ENCODE results near the gene RUNDC3A.

The RUNDC3A gene

GRCh38 chr17:44322236-44322895 lies 14.0 kb downstream of the RUNDC3A start:
- CTCF ChIA-PET, result interaction anchor here (0.9 to 4.0 kb wide), 2 partner anchors 101 to 112 kb away, joined by 3 to 23 read pairs; no protein-coding TSS in a partner anchor
- POLR2A ChIA-PET, result no interaction called here
- TF ChIP-seq CTCF (IDR thresholded peaks at IDR 0.05; ENCODE audit: control extremely low read depth, extremely low read depth, low read depth, missing control alignments), result no peak
- no peak for DNase-seq (ENCODE audit: extremely low spot score)

GRCh38 chr17:44323359-44324091 lies 15.1 kb downstream of the RUNDC3A start:
- no peak for DNase-seq (ENCODE audit: extremely low spot score)
- ChIA-PET CTCF (interaction anchor here (1.4 to 4.0 kb wide), 3 partner anchors 106 to 380 kb away, joined by 3 to 23 read pairs (median 4); no protein-coding TSS in a partner anchor), POLR2A (no interaction called here)
- TF ChIP-seq CTCF (IDR thresholded peaks at IDR 0.05; ENCODE audit: control extremely low read depth, extremely low read depth, low read depth, missing control alignments), result no peak

- no peak for DNase-seq (ENCODE audit: extremely low spot score)
- ChIA-PET POLR2A (no interaction called here), CTCF (interaction anchor here (1.0 to 4.0 kb wide), 5 partner anchors 12 to 380 kb away, joined by 3 to 23 read pairs (median 4); no protein-coding TSS in a partner anchor)
- TF ChIP-seq CTCF (IDR thresholded peaks at IDR 0.05; ENCODE audit: control extremely low read depth, extremely low read depth, low read depth, missing control alignments), result no peak
These were observed 15.7 kb downstream of the RUNDC3A start for GRCh38 chr17:44324092-44324570.

- DNase-seq (ENCODE audit: extremely low spot score), result peak; percentile 94
- ChIA-PET POLR2A (interaction anchor here (0.5 to 0.8 kb wide), 4 partner anchors 8 to 608 kb away, joined by 3 read pairs; partner anchors contain the start of gene GRN), CTCF (interaction anchor here (1.0 to 4.0 kb wide), 5 partner anchors 11 to 381 kb away, joined by 3 to 23 read pairs (median 4); no protein-coding TSS in a partner anchor)
- no peak for TF ChIP-seq CTCF (IDR thresholded peaks at IDR 0.05; ENCODE audit: control extremely low read depth, extremely low read depth, low read depth, missing control alignments)
These were observed 16.3 kb downstream of the RUNDC3A start, which contains the start of gene SLC25A39 for GRCh38 chr17:44324571-44325275. SLC25A39 (minus strand) TSS chr17:44324823; CDS start chr17:44323562, 1,261 bp downstream.

- POLR2A ChIA-PET, result interaction anchor here (0.5 to 1.0 kb wide), 7 partner anchors 21 to 203 kb away, joined by 3 to 6 read pairs (median 4); partner anchors contain the start of genes HDAC5 and UBTF
- DNase-seq (ENCODE audit: extremely low spot score), result peak; percentile 94
- CTCF ChIA-PET, result interaction anchor here (0.7 to 2.3 kb wide), 12 partner anchors 9 to 127 kb away, joined by 3 to 22 read pairs (median 4); partner anchors contain the start of genes ATXN7L3 and GRN
- peak; percentile 2 for TF ChIP-seq CTCF (IDR thresholded peaks at IDR 0.05; ENCODE audit: control extremely low read depth, extremely low read depth, low read depth, missing control alignments)
These were observed 18.6 kb downstream of the RUNDC3A start for GRCh38 chr17:44326861-44327444.

Measured in GM10248 (cell line).